Measurements from ENCODE around the gene SOS1. TPM values are rescaled to one million over a fixed set of nuclear protein-coding genes. Genes with fewer than 3 reads are reported as not detected.
"Not testable (repeated sequence)": the region's sequence is repeated elsewhere in the genome, so short reads cannot be mapped to it uniquely, and the experiment has no call there.

Gene SOS1
- total RNA-seq, 1 donor from 2014 or later, result 14.1 TPM

- H3K36me3 ChIP-seq (ENCODE audit: control insufficient read depth in 3 of 3, insufficient read depth in 3 of 3, low read length in 3 of 3), result no peaks in the 10 kb centered on the region
- H3K4me3 ChIP-seq (ENCODE audit: low read length in 3 of 3), result no peak overlapping the region
- no peak overlapping the region for H3K9ac ChIP-seq (ENCODE audit: low read depth in 1 of 3, low read length in 3 of 3)
- H3K9me3 ChIP-seq (ENCODE audit: control insufficient read depth in 3 of 3, low read length in 3 of 3), result no peaks in the 10 kb centered on the region
- H3K4me1 ChIP-seq (ENCODE audit: control insufficient read depth in 3 of 3, insufficient read depth in 3 of 3, low read length in 3 of 3), result no peaks in the 10 kb centered on the region
- H3K27ac ChIP-seq (ENCODE audit: low read depth, low read length), result no peak overlapping the region
- no peaks in the 10 kb centered on the region for H3K27me3 ChIP-seq (ENCODE audit: control insufficient read depth in 3 of 3, insufficient read depth in 3 of 3, low read length in 3 of 3)
Observed at GRCh38 chr2:38947241-38948239, 173.3 kb downstream of the SOS1 start.

GRCh38 chr2:38945911-38946310, 174.9 kb downstream of the SOS1 start:
- H3K27ac ChIP-seq (ENCODE audit: low read depth, low read length), result no peak overlapping the region

DNA sequence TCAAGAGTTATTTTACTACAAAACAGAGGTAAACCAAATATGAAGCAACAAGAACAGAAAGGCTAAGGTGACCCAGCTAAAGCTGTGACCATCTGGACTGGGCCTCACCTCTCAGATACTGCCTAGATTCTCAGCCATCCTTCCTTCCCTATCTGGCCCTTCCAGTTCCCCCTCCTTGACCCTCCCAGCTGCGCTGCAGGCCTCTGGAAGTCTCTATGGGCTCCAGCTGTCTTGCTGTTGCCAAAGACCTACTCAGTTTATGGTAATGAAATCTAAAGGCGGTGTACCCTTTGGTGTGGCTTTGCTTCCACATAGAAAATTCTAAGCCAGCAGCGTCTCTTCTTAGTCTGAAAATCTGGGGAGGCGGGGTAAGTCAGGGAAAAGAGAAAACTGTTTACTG, 175.5 kb downstream of the SOS1 start:
- Histone ChIP-seq H3K27ac (ENCODE audit: low read depth, low read length) (no peak overlapping the region), H3K9me3 (ENCODE audit: control insufficient read depth in 3 of 3, low read length in 3 of 3) (no peaks in the 10 kb centered on the region), H3K9ac (ENCODE audit: low read depth in 1 of 3, low read length in 3 of 3) (no peak overlapping the region), H3K4me1 (ENCODE audit: control insufficient read depth in 3 of 3, insufficient read depth in 3 of 3, low read length in 3 of 3) (no peaks in the 10 kb centered on the region), H3K27me3 (ENCODE audit: control insufficient read depth in 3 of 3, insufficient read depth in 3 of 3, low read length in 3 of 3) (no peaks in the 10 kb centered on the region), H3K36me3 (ENCODE audit: control insufficient read depth in 3 of 3, insufficient read depth in 3 of 3, low read length in 3 of 3) (no peaks in the 10 kb centered on the region), H3K4me3 (ENCODE audit: low read length in 3 of 3) (no peak overlapping the region)

More at GRCh38 chr2:38945911-38946310, 174.9 kb downstream of the SOS1 start:
- Histone ChIP-seq H3K9me3 (ENCODE audit: control insufficient read depth in 3 of 3, low read length in 3 of 3) (no peaks in the 10 kb centered on the region), H3K36me3 (ENCODE audit: control insufficient read depth in 3 of 3, insufficient read depth in 3 of 3, low read length in 3 of 3) (no peaks in the 10 kb centered on the region), H3K9ac (ENCODE audit: low read depth in 1 of 3, low read length in 3 of 3) (no peak overlapping the region), H3K4me3 (ENCODE audit: low read length in 3 of 3) (no peak overlapping the region), H3K4me1 (ENCODE audit: control insufficient read depth in 3 of 3, insufficient read depth in 3 of 3, low read length in 3 of 3) (no peaks in the 10 kb centered on the region), H3K27me3 (ENCODE audit: control insufficient read depth in 3 of 3, insufficient read depth in 3 of 3, low read length in 3 of 3) (no peaks in the 10 kb centered on the region)

GRCh38 chr2:38943784-38944183, 177.1 kb downstream of the SOS1 start:
- H3K9me3 ChIP-seq (ENCODE audit: control insufficient read depth in 3 of 3, low read length in 3 of 3), result no peaks in the 10 kb centered on the region
- no peaks in the 10 kb centered on the region for H3K4me1 ChIP-seq (ENCODE audit: control insufficient read depth in 3 of 3, insufficient read depth in 3 of 3, low read length in 3 of 3)
- no peak overlapping the region for H3K27ac ChIP-seq (ENCODE audit: low read depth, low read length)

DNA sequence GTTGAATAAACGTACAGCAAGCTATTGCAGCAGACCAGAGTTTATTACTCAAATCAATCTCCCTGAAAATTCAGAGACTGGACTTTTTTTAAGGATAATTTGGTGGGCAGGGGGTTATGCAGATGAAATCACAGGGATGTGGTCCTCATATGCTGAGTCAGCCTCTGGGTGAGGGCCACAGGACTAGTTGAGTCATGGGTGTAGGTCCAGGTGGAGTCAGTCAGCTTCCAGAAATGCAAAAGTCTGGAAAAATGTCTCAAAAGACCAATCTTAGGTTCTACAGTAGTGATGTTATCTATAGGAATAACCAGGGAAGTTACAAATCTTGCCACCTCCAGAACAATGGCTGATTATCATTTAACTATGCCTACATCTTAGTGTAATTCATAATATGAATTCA, 180.1 kb downstream of the SOS1 start:
- H3K9me3 ChIP-seq (ENCODE audit: control insufficient read depth in 3 of 3, low read length in 3 of 3), result no peaks in the 10 kb centered on the region
- H3K4me3 ChIP-seq (ENCODE audit: low read length in 3 of 3), result no peak overlapping the region
- no peaks in the 10 kb centered on the region for H3K36me3 ChIP-seq (ENCODE audit: control insufficient read depth in 3 of 3, insufficient read depth in 3 of 3, low read length in 3 of 3)

More at GRCh38 chr2:38943784-38944183, 177.1 kb downstream of the SOS1 start:
- Histone ChIP-seq H3K9ac (ENCODE audit: low read depth in 1 of 3, low read length in 3 of 3) (no peak overlapping the region), H3K27me3 (ENCODE audit: control insufficient read depth in 3 of 3, insufficient read depth in 3 of 3, low read length in 3 of 3) (no peaks in the 10 kb centered on the region), H3K36me3 (ENCODE audit: control insufficient read depth in 3 of 3, insufficient read depth in 3 of 3, low read length in 3 of 3) (no peaks in the 10 kb centered on the region), H3K4me3 (ENCODE audit: low read length in 3 of 3) (no peak overlapping the region)

GRCh38 chr2:38937548-38937947, 183.3 kb downstream of the SOS1 start:
- Histone ChIP-seq H3K27ac (ENCODE audit: low read depth, low read length) (no peak overlapping the region), H3K9me3 (ENCODE audit: control insufficient read depth in 3 of 3, low read length in 3 of 3) (no peaks in the 10 kb centered on the region), H3K9ac (ENCODE audit: low read depth in 1 of 3, low read length in 3 of 3) (no peak overlapping the region), H3K27me3 (ENCODE audit: control insufficient read depth in 3 of 3, insufficient read depth in 3 of 3, low read length in 3 of 3) (no peaks in the 10 kb centered on the region), H3K4me1 (ENCODE audit: control insufficient read depth in 3 of 3, insufficient read depth in 3 of 3, low read length in 3 of 3) (no peaks in the 10 kb centered on the region), H3K36me3 (ENCODE audit: control insufficient read depth in 3 of 3, insufficient read depth in 3 of 3, low read length in 3 of 3) (no peaks in the 10 kb centered on the region), H3K4me3 (ENCODE audit: low read length in 3 of 3) (no peak overlapping the region)

More for the DNA sequence above, 180.1 kb downstream of the SOS1 start:
- Histone ChIP-seq H3K27me3 (ENCODE audit: control insufficient read depth in 3 of 3, insufficient read depth in 3 of 3, low read length in 3 of 3) (no peaks in the 10 kb centered on the region), H3K9ac (ENCODE audit: low read depth in 1 of 3, low read length in 3 of 3) (no peak overlapping the region), H3K27ac (ENCODE audit: low read depth, low read length) (no peak overlapping the region), H3K4me1 (ENCODE audit: control insufficient read depth in 3 of 3, insufficient read depth in 3 of 3, low read length in 3 of 3) (no peaks in the 10 kb centered on the region)

- H3K4me3 ChIP-seq (ENCODE audit: low read length in 3 of 3); H3K9ac ChIP-seq (ENCODE audit: low read depth in 1 of 3, low read length in 3 of 3); H3K4me1 ChIP-seq (ENCODE audit: control insufficient read depth in 3 of 3, insufficient read depth in 3 of 3, low read length in 3 of 3); H3K36me3 ChIP-seq (ENCODE audit: control insufficient read depth in 3 of 3, insufficient read depth in 3 of 3, low read length in 3 of 3); H3K9me3 ChIP-seq (ENCODE audit: control insufficient read depth in 3 of 3, low read length in 3 of 3); H3K27ac ChIP-seq (ENCODE audit: low read depth, low read length); H3K27me3 ChIP-seq (ENCODE audit: control insufficient read depth in 3 of 3, insufficient read depth in 3 of 3, low read length in 3 of 3): not testable (repeated sequence)
Observed at GRCh38 chr2:38936516-38936915, 184.3 kb downstream of the SOS1 start.

DNA sequence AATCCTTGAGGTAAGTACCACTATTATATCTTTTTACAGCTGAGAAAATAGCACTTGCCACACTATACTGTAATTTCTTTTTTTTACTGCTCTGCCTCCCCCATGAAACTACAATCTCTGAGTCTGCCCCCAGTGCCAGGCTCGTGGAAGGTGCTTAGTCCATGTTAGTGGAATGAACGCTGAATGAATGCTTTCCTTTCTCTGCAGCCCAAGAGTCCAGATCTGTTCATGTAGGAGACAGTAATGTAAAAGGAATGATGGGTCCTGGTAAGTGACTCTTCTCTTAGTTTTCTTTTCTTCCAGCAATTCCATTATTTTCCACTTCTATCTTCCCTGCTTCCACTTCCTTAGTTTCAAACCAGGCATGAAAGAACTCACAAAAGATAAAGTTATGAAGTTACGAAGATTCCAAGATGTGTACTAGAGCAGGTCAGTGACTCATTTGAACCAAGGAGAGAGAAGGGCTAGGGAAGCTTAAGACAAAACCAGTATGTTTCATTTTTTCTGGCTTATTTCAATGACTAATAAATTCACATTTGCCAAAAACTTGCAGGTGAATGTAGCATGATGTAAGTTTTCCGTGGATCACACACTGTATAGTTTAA, 185.2 kb downstream of the SOS1 start:
- H3K27me3 ChIP-seq (ENCODE audit: control insufficient read depth in 3 of 3, insufficient read depth in 3 of 3, low read length in 3 of 3), result no peaks in the 10 kb centered on the region
- no peak overlapping the region for H3K4me3 ChIP-seq (ENCODE audit: low read length in 3 of 3)
- no peak overlapping the region for H3K27ac ChIP-seq (ENCODE audit: low read depth, low read length)
- no peak overlapping the region for H3K9ac ChIP-seq (ENCODE audit: low read depth in 1 of 3, low read length in 3 of 3)
- H3K36me3 ChIP-seq (ENCODE audit: control insufficient read depth in 3 of 3, insufficient read depth in 3 of 3, low read length in 3 of 3), result no peaks in the 10 kb centered on the region
- no peaks in the 10 kb centered on the region for H3K4me1 ChIP-seq (ENCODE audit: control insufficient read depth in 3 of 3, insufficient read depth in 3 of 3, low read length in 3 of 3)
- H3K9me3 ChIP-seq (ENCODE audit: control insufficient read depth in 3 of 3, low read length in 3 of 3), result no peaks in the 10 kb centered on the region

DNA sequence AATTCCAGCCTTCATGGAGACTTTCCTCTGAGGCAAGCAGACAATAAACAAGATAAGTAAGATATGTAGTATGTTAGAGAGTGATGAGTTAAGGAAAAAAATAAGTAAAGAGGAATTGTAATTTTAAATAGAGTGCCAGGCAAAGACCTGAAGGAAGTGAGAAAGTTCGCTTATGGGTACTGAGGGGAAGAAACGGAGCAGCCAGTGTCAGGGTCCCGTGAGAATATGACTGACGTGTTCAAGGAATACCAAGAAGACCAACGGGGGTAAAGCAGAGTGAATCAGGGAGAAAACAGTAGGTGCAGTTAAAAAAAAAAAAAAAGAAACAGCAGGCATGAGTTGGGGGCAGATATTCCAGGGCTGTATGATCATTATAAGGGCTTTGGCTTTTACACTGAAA, 186.1 kb downstream of the SOS1 start:
- Histone ChIP-seq H3K27ac (ENCODE audit: low read depth, low read length) (no peak overlapping the region), H3K9ac (ENCODE audit: low read depth in 1 of 3, low read length in 3 of 3) (no peak overlapping the region), H3K36me3 (ENCODE audit: control insufficient read depth in 3 of 3, insufficient read depth in 3 of 3, low read length in 3 of 3) (no peaks in the 10 kb centered on the region), H3K4me1 (ENCODE audit: control insufficient read depth in 3 of 3, insufficient read depth in 3 of 3, low read length in 3 of 3) (no peaks in the 10 kb centered on the region), H3K9me3 (ENCODE audit: control insufficient read depth in 3 of 3, low read length in 3 of 3) (no peaks in the 10 kb centered on the region), H3K27me3 (ENCODE audit: control insufficient read depth in 3 of 3, insufficient read depth in 3 of 3, low read length in 3 of 3) (no peaks in the 10 kb centered on the region), H3K4me3 (ENCODE audit: low read length in 3 of 3) (no peak overlapping the region)

DNA sequence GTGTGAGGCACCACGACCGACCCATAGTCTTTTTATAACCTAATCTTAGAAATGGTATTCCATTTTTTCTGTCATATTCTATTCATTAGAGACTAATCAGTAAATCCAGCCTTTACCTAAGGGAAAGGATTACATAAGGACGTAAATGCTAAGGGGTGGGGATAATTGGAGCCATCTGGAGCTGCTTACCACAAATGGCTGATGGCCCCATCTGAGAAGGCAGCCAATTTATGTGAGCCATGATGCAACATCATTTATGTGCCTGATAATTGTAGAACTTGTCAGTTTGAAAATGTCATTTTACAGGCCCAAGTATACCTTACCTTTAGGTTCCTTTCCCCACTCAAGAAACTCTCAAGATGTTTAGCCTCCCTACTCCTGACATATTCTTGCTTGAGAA, 187.2 kb downstream of the SOS1 start:
- Histone ChIP-seq H3K4me1 (ENCODE audit: control insufficient read depth in 3 of 3, insufficient read depth in 3 of 3, low read length in 3 of 3) (no peaks in the 10 kb centered on the region), H3K27ac (ENCODE audit: low read depth, low read length) (no peak overlapping the region), H3K27me3 (ENCODE audit: control insufficient read depth in 3 of 3, insufficient read depth in 3 of 3, low read length in 3 of 3) (no peaks in the 10 kb centered on the region), H3K36me3 (ENCODE audit: control insufficient read depth in 3 of 3, insufficient read depth in 3 of 3, low read length in 3 of 3) (no peaks in the 10 kb centered on the region), H3K9ac (ENCODE audit: low read depth in 1 of 3, low read length in 3 of 3) (no peak overlapping the region), H3K9me3 (ENCODE audit: control insufficient read depth in 3 of 3, low read length in 3 of 3) (no peaks in the 10 kb centered on the region), H3K4me3 (ENCODE audit: low read length in 3 of 3) (no peak overlapping the region)

Measured in skeletal muscle tissue (tissue), 4 donors.